Fibroblast of lung (primary cell): ENCODE measurements around the gene NHSL1. TPM values are rescaled to one million over a fixed set of nuclear protein-coding genes. Genes with fewer than 3 reads are reported as not detected.

Experiments
- DNase-seq, 2 donors: peaks; one replicate each; pipeline versions ENCODE4 v3.0.0 to v3.0.0-alpha.2; 2010; ENCODE audit warnings: low read depth in 2 of 2
- H2AFZ ChIP-seq: 2 replicates; pipeline ENCODE4 v1.5.1; 2012; ENCODE audit warnings: low read length, control low read depth, inconsistent platforms
- H3K27ac ChIP-seq: 2 replicates; pipeline ENCODE4 v1.5.1; 2011; ENCODE audit warnings: low read length, control low read depth; ENCODE audit not compliant: insufficient read depth
- H3K27me3 ChIP-seq: 2 replicates; pipeline ENCODE4 v1.5.1; 2011; ENCODE audit warnings: mild to moderate bottlenecking, low read length; ENCODE audit not compliant: control insufficient read depth, insufficient read depth
- H3K36me3 ChIP-seq: 2 replicates; pipeline ENCODE4 v1.5.1; 2011; ENCODE audit warnings: low read length; ENCODE audit not compliant: control insufficient read depth, insufficient read depth
- H3K4me1 ChIP-seq: 2 replicates; pipeline ENCODE4 v1.5.1; 2011; ENCODE audit warnings: low read length; ENCODE audit not compliant: control insufficient read depth, insufficient read depth; ENCODE audit errors: extremely low read depth
- H3K4me2 ChIP-seq: 2 replicates; pipeline ENCODE4 v1.5.1; 2011; ENCODE audit warnings: low read length, control low read depth; ENCODE audit not compliant: insufficient read depth; ENCODE audit errors: extremely low read depth
- H3K4me3 ChIP-seq, 4 experiments: fragments of 200-600 bp in 1 of 4; sonication (generic) in 1 of 4; replicated peaks in 1 of 4; 2 replicates each; pipeline ENCODE4 v1.5.1; 2011 to 2016; ENCODE audit warnings: low read length in 4 of 4, low read depth in 3 of 4, mild to moderate bottlenecking in 3 of 4, control low read depth in 2 of 4, inconsistent platforms in 1 of 4, mixed read lengths in 1 of 4; ENCODE audit not compliant: insufficient read depth in 1 of 4; ENCODE audit errors: control extremely low read depth in 1 of 4
- H3K79me2 ChIP-seq: 2 replicates; pipeline ENCODE4 v1.5.1; 2012; ENCODE audit warnings: mild to moderate bottlenecking, low read length, inconsistent platforms; ENCODE audit not compliant: control insufficient read depth, insufficient read depth
- H3K9ac ChIP-seq: 2 replicates; pipeline ENCODE4 v1.5.1; 2011; ENCODE audit warnings: mild to moderate bottlenecking, low read length, control low read depth; ENCODE audit not compliant: insufficient read depth
- H3K9me3 ChIP-seq: 2 replicates; pipeline ENCODE4 v1.5.1; 2012; ENCODE audit warnings: low read depth, low read length; ENCODE audit not compliant: control insufficient read depth, insufficient read depth
- H4K20me1 ChIP-seq: 2 replicates; pipeline ENCODE4 v1.5.1; 2011; ENCODE audit warnings: low read length; ENCODE audit not compliant: control insufficient read depth, insufficient read depth; ENCODE audit errors: extremely low read depth
- CTCF ChIP-seq, 2 donors: IDR thresholded peaks in 1 of 2; conservative IDR thresholded peaks in 1 of 2; 1 replicate in 1 of 2; 2 replicates in 1 of 2; pipeline ENCODE4 v1.5.1; 2011 to 2012; ENCODE audit warnings: low read length in 2 of 2, control low read depth in 1 of 2, inconsistent platforms in 1 of 2, low read depth in 1 of 2, mild to moderate bottlenecking in 1 of 2
- EZH2 ChIP-seq: IDR thresholded peaks from 2 replicates; pipeline ENCODE4 v1.5.1; 2012; ENCODE audit warnings: low read length, control low read depth, mild to moderate bottlenecking; ENCODE audit errors: missing control alignments
- polyA plus RNA-seq, 2 donors: library from polyadenylated mRNA; depleted of rRNA in 1 of 2; stranded (reverse) in 1 of 2; unstranded in 1 of 2; fragments of >200 nt; gene quantifications; 2 replicates each; pipeline ENCODE4 v1.2.1, GENCODE V29; 2011 to 2012; ENCODE audit warnings: missing spikeins in 1 of 2
- total RNA-seq: library from RNA; depleted of rRNA; stranded (reverse); fragments of >200 nt; gene quantifications from 2 replicates; pipeline ENCODE4 v1.2.1, GENCODE V29; 2014

NHSL1 gene
- total and polyA plus RNA-seq, 2 donors (not counting 1 experiment from before 2014, with no cell fraction given) = 9.5 to 10.6 TPM

GRCh38 chr6:138514860-138515540, 15.7 kb upstream of the NHSL1 start:
- H3K9me3 ChIP-seq = no peaks in the 10 kb centered on the region

GRCh38 chr6:138512609-138513008, 13.3 kb upstream of the NHSL1 start:
- TF ChIP-seq CTCF (conservative IDR thresholded peaks at IDR 0.05 in 1 of 2, IDR thresholded peaks at IDR 0.05 in 1 of 2; ENCODE audit: low read depth in 1 of 2, low read length in 2 of 2) (no peak), EZH2 (no peak)
- Histone ChIP-seq H3K79me2 (peaks cover 1% of the 10 kb centered on the region), H3K4me1 (no peaks in the 10 kb centered on the region), H3K9me3 (no peaks in the 10 kb centered on the region), H4K20me1 (peaks cover 2% of the 10 kb centered on the region), H3K36me3 (peaks cover 1% of the 10 kb centered on the region), H3K27ac (no peak overlapping the region), H2AFZ (no peak overlapping the region), H3K9ac (no peak overlapping the region), H3K4me2 (no peak overlapping the region), H3K4me3 (no peak overlapping the region), H3K27me3 (no peaks in the 10 kb centered on the region)
- DNase-seq = no peak

More at GRCh38 chr6:138514860-138515540, 15.7 kb upstream of the NHSL1 start:
- Histone ChIP-seq H4K20me1 (peaks cover 2% of the 10 kb centered on the region), H3K27ac (no peak overlapping the region), H3K4me2 (no peak overlapping the region), H3K9ac (no peak overlapping the region), H3K36me3 (peaks cover 1% of the 10 kb centered on the region), H3K4me1 (no peaks in the 10 kb centered on the region), H3K79me2 (peaks cover 1% of the 10 kb centered on the region), H2AFZ (no peak overlapping the region), H3K4me3 (no peak overlapping the region), H3K27me3 (no peaks in the 10 kb centered on the region)
- no peak for DNase-seq
- TF ChIP-seq EZH2 = no peak
- TF ChIP-seq CTCF (conservative IDR thresholded peaks at IDR 0.05 in 1 of 2, IDR thresholded peaks at IDR 0.05 in 1 of 2; ENCODE audit: low read depth in 1 of 2, low read length in 2 of 2) = no peak

- Histone ChIP-seq H3K4me1 (no peaks in the 10 kb centered on the region), H3K9ac (no peak overlapping the region), H3K36me3 (no peaks in the 10 kb centered on the region), H3K27ac (no peak overlapping the region), H3K27me3 (no peaks in the 10 kb centered on the region), H3K4me3 (no peak overlapping the region), H3K9me3 (no peaks in the 10 kb centered on the region), H3K79me2 (no peaks in the 10 kb centered on the region), H4K20me1 (no peaks in the 10 kb centered on the region), H3K4me2 (no peak overlapping the region), H2AFZ (no peak overlapping the region)
- TF ChIP-seq CTCF (conservative IDR thresholded peaks at IDR 0.05 in 1 of 2, IDR thresholded peaks at IDR 0.05 in 1 of 2; ENCODE audit: low read depth in 1 of 2, low read length in 2 of 2) (no peak), EZH2 (no peak)
- no peak for DNase-seq
These were observed 10.8 kb upstream of the NHSL1 start for GRCh38 chr6:138510093-138510492.
